Natural killer cell treated with Interleukin-12 subunit alpha and Interleukin-12 subunit beta and Interleukin-15 and Interleukin-18, amount 100 ng/mL, for 72 hours (primary cell): ENCODE measurements around the gene MICAL3. TPM values are rescaled to one million over a fixed set of nuclear protein-coding genes. Genes with fewer than 3 reads are reported as not detected.

Source experiments
- ATAC-seq, 2 donors: fragments of 150-1000 bp; cut with Tn5 transposase in 1 of 2; sonication (Bioruptor Pico), chemical (Tn5 transposase) in 1 of 2; 2 replicates each; pipeline ENCODE4 v1.10.0; 2021
- DNase-seq: peaks from one replicate; pipeline ENCODE4 v3.0.0; 2022; ENCODE audit warnings: low spot score
- H3K27ac Mint-ChIP-seq, 2 donors: 1 replicate in 1 of 2; 2 replicates in 1 of 2; pipeline ENCODE4 v1.8.0; 2022; ENCODE audit warnings: mixed read lengths in 2 of 2, mild to moderate bottlenecking in 1 of 2, moderate library complexity in 1 of 2
- H3K27me3 Mint-ChIP-seq, 2 donors: 1 replicate in 1 of 2; 2 replicates in 1 of 2; pipeline ENCODE4 v1.8.0; 2022; ENCODE audit warnings: mixed read lengths in 2 of 2
- H3K36me3 Mint-ChIP-seq: one replicate; pipeline ENCODE4 v1.8.0; 2022; ENCODE audit warnings: mixed read lengths
- H3K4me1 Mint-ChIP-seq, 2 donors: 1 replicate in 1 of 2; 2 replicates in 1 of 2; pipeline ENCODE4 v1.8.0; 2022; ENCODE audit warnings: low read depth in 2 of 2, mixed read lengths in 2 of 2, mild to moderate bottlenecking in 1 of 2
- H3K4me3 Mint-ChIP-seq: one replicate; pipeline ENCODE4 v1.8.0; 2022; ENCODE audit warnings: mixed read lengths
- H3K9me3 Mint-ChIP-seq: 2 replicates; pipeline ENCODE4 v1.8.0; 2022; ENCODE audit warnings: mixed read lengths
- total RNA-seq, 2 donors: library from RNA; stranded (reverse); gene quantifications; one replicate each; pipeline ENCODE4 v1.2.3, GENCODE V29; 2022

The MICAL3 gene
- total RNA-seq, 2 donors from 2014 or later: 52.7 to 62.1 TPM

DNA sequence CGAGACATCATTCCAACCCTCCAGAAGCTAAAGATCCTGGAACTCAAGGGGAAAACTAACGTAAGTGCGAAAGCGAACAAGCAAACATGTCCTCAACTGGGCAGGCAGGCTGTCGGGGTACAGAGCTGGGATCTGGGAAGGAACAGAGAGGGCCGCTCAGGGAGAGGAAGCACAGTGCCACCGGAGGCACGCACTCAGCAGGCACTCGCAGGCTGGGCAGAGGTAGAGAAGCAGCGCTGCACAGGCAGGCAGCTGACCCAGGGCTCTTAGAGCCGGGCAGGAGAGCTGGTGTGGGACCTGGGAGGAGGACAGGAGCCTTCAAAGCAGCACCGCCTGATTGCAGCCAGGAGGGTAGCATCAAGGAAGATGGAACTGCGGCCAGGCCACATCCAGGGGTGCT lies 62.2 kb downstream of the MICAL3 start:
- ATAC-seq (no peak), DNase-seq (peak; percentile 40)
- H3K4me3 Mint-ChIP-seq: no peak overlapping the region
- no peaks in the 10 kb centered on the region for H3K9me3 Mint-ChIP-seq
- no peaks in the 10 kb centered on the region for H3K36me3 Mint-ChIP-seq
- no peak overlapping the region for H3K27ac Mint-ChIP-seq
- H3K27me3 Mint-ChIP-seq: no peaks in the 10 kb centered on the region
- H3K4me1 Mint-ChIP-seq: peaks cover 10 to 33% of the 10 kb centered on the region in 2 donors

DNA sequence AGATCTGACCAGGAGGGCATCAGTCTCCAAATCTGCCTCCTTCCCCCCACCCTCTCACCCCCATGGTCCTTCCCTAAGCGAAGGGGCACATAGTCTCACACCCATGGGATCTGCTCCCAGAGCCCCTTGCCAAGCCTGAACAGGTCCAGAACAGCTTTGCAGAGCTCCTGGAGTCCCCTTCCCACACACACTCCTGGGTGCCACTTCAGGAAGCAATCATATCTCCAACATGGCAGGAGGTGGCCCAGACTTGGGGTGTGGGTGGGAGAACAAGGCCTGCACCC lies 63.0 kb downstream of the MICAL3 start:
- no peaks in the 10 kb centered on the region for H3K9me3 Mint-ChIP-seq
- ATAC-seq (no peak), DNase-seq (peak; percentile 51)
- H3K4me3 Mint-ChIP-seq: no peak overlapping the region
- peaks cover 7 to 28% of the 10 kb centered on the region in 2 donors for H3K4me1 Mint-ChIP-seq
- H3K27me3 Mint-ChIP-seq: no peaks in the 10 kb centered on the region
- H3K36me3 Mint-ChIP-seq: no peaks in the 10 kb centered on the region
- no peak overlapping the region for H3K27ac Mint-ChIP-seq

DNA sequence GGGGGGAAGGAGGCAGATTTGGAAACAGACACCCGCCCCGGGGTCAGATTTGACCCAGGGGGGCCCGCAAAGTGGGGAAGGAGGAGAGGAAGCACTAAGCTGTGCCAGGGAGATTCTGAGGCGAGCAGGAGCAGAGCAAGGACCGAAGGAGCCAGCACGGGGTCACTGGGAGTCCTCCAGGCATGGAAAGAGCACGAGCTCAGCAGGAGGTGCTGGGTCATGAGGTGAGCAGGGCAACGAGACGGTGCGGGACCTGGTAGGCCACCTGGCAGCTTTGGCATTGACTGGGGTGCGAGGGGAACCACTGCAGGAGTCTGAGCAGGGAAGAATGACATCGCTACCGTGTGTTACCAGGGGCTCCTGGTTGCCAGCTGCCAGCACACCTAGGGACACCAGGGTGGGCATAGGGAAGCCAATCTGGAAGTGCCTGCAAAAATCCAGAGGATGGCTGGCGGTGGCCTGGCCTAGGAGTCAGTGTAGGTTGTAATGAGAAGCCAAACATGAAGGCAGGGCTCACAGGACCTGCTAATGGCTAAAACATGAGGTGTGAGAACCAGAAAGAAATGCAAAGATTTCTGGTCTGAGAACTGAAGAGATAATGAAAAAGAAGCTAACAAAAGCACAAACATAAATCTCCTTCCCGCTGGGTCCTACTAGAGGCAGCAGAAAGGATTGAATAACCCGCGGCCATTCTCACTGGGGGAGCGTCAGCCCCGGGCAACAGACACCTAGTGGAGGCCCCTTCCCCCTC lies 63.5 kb downstream of the MICAL3 start:
- Mint-ChIP-seq H3K27me3 (no peaks in the 10 kb centered on the region), H3K4me1 (peaks cover 2 to 23% of the 10 kb centered on the region in 2 donors), H3K4me3 (no peak overlapping the region), H3K36me3 (no peaks in the 10 kb centered on the region), H3K27ac (no peak overlapping the region), H3K9me3 (no peaks in the 10 kb centered on the region)
- ATAC-seq (no peak), DNase-seq (peak; percentile 29)

DNA sequence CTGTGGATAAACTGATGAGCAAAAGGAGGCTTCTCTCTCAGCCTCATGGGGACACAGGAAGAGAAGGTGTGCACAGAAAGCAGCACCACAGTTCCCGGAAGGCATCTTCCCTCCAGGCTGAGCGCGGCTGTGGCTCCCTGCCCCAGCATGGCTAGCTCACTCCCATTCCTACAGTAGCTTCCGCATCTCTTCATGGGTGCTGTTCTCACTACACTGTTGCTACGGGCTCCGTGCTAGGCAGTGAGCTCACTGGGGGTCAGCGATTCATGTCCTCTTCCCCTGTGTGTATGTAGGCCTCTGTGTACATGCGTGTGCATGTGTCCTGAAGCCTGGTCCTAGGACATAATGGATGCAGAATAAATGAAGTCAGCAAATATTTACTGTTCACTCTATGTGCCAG lies 64.3 kb downstream of the MICAL3 start:
- Mint-ChIP-seq H3K36me3 (no peaks in the 10 kb centered on the region), H3K9me3 (no peaks in the 10 kb centered on the region), H3K27me3 (no peaks in the 10 kb centered on the region), H3K4me3 (no peak overlapping the region), H3K27ac (no peak overlapping the region), H3K4me1 (peaks cover 0 to 25% of the 10 kb centered on the region in 2 donors)
- no peak for DNase-seq
- peak in 1 of 2 donors; percentile 17 for ATAC-seq

DNA sequence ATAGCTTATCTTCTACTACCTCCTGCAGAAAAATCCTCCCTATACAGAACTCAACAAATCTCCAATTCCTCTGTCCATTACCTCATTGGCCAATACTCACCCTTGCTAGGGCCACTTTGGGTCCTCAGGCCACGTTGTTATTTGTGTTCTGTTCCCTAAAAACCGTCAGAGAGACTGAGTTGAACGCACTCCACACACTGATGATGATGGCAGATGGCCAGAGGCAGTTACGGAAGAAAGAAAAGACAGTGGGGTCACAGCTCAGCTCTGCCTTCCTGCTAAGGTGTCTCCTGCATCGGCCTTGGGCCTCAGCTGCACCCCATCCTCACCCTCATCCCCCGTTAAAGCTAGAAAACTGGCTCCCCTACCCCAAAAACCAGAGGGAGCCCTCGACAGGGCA lies 66.2 kb downstream of the MICAL3 start:
- Mint-ChIP-seq H3K9me3 (no peaks in the 10 kb centered on the region), H3K4me1 (peaks cover 0 to 25% of the 10 kb centered on the region in 2 donors), H3K27me3 (no peaks in the 10 kb centered on the region), H3K36me3 (no peaks in the 10 kb centered on the region), H3K4me3 (no peak overlapping the region), H3K27ac (no peak overlapping the region)
- no peak for DNase-seq
- ATAC-seq: no peak

DNA sequence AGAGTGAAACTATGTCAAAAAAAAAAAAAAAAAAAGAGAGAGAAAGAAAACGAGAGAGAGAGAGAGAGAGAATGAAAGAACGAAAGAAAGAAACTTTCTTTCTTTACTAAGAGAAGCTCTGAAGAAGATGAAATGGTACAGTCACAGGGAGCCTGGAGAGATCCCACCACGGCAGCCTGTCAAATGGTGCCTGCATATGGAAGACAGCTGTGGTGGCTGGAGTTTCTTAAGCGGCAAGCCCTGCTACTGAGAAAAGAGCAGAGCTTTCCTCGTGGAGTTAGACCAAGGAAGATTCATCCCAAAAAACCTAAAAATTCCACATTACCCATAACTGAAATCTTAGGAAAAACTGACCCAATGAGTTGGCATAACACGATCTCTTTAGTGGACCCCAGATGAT lies 66.7 kb downstream of the MICAL3 start:
- no peak for ATAC-seq
- Mint-ChIP-seq H3K9me3 (no peaks in the 10 kb centered on the region), H3K27me3 (no peaks in the 10 kb centered on the region), H3K4me3 (no peak overlapping the region), H3K4me1 (peaks cover 0 to 23% of the 10 kb centered on the region in 2 donors), H3K27ac (no peak overlapping the region), H3K36me3 (no peaks in the 10 kb centered on the region)
- DNase-seq: no peak

DNA sequence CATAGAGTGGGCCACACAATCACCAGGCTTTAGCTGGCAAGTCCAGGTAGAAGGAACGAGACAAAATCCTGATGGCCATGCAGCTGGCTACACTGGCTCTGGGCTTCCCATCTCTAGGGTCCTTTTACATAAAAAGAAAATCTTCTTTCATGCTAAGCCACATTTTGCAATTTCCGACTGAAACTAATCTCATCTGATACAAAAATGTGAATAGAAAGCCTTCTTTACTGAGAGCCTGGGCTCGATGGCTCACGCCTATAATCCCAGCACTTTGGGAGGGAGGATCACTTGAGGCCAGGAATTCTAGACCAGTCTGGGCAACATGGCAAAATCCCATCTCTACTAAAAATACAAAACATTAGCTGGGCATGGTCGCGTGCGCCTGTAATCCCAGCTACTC lies 67.2 kb downstream of the MICAL3 start:
- Mint-ChIP-seq H3K4me1 (peaks cover 0 to 25% of the 10 kb centered on the region in 2 donors), H3K27me3 (no peaks in the 10 kb centered on the region), H3K9me3 (no peaks in the 10 kb centered on the region), H3K36me3 (no peaks in the 10 kb centered on the region), H3K27ac (no peak overlapping the region), H3K4me3 (no peak overlapping the region)
- DNase-seq (no peak), ATAC-seq (no peak)

DNA sequence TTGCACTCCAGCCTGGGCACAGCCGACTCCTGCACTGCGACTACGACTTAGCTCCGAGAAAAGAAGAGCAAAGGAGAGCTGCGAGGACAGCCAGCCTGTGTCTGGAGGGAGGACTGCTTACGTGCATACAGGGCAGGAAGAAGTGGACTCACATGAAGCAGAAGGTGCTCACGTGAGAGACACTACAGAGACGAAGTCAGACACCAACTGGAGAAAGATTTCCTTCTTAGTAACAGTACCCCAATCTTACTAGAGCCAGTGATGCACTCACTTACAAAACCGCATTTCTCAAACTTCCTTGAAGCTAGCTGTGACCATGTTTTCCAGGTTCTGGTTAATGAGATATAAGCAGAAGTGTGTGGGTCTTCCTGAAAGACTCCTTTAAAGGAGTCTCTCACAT lies 67.7 kb downstream of the MICAL3 start:
- Mint-ChIP-seq H3K27ac (no peak overlapping the region), H3K4me3 (no peak overlapping the region), H3K27me3 (no peaks in the 10 kb centered on the region), H3K36me3 (no peaks in the 10 kb centered on the region), H3K9me3 (no peaks in the 10 kb centered on the region), H3K4me1 (peaks cover 0 to 21% of the 10 kb centered on the region in 2 donors)
- DNase-seq (no peak), ATAC-seq (no peak)

DNA sequence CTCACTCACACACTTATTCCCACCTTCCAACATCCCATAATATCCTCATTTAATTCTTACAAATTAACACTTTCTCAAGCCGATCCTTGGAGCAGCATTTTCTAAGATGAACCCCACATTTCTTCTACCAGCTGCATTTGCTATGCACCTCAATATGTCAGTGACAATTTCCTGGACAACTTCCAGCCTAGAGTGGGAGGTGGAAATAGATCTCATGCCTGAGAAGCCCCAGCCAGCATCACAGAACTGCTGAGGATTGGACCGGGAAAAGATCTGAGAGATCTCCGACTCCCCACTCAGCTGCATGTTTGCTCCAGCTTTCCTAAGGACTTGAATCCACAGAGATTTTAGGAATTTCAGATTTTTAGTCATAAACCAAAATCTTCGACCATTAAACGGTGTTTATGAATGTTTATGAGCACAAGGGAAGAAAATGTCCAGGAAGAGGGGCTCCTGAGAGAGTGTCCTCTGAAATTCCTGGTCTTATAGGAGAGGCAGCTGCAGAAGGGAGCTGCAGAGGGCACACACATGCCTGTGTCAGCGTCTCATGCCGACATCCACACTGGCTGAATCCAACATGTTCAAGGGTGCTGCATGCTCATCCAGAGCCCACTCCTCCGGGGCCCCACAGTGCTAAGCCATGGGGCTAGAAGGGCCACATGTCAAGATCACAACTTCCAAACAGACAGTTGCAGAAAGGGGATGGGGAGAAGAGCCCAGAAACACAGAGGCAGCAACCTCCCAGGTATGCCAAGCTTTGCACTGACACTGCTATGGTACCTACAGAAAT lies 68.6 kb downstream of the MICAL3 start:
- H3K36me3 Mint-ChIP-seq: no peaks in the 10 kb centered on the region

DNA sequence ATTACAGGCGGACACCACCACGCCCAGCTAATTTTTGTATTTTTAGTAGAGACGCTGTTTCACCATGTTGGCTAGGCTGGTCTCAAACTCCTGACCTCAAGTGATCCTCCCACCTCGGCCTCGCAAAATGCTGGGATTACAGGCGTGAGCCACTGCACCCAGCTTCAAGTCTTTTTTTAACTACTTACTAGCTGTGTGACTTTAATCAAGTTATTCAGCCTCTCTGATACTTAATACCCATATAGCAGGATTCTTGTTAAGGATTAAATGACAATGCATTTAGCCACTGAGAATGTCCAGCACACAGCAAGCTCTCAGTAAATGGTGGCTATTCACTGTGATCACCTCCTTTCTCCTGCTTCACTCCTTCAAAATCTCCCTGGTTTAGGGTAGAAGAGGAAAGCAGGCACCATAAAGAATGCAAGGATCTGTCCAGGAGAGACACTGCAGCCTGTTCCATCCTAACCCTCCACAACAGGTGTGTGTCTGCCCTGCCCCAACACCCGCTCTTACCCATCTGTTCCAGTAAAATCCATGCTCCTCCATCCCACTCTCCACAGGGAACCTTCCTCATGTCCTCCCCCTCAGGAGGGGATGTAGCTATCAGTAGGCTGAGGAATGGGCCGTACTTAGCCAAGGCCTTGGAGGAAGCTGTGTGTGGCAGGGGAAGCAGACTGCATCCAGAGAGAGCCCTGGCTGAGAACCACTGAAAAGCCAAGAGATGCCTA lies 69.3 kb downstream of the MICAL3 start:
- H3K4me3 Mint-ChIP-seq: no peak overlapping the region
- no peaks in the 10 kb centered on the region for H3K9me3 Mint-ChIP-seq
- H3K36me3 Mint-ChIP-seq: no peaks in the 10 kb centered on the region
- DNase-seq: no peak
- peaks cover 6 to 24% of the 10 kb centered on the region in 2 donors for H3K4me1 Mint-ChIP-seq
- H3K27ac Mint-ChIP-seq: no peak overlapping the region
- no peak for ATAC-seq
- H3K27me3 Mint-ChIP-seq: no peaks in the 10 kb centered on the region

More for the DNA sequence above, 68.6 kb downstream of the MICAL3 start:
- H3K27me3 Mint-ChIP-seq: no peaks in the 10 kb centered on the region
- no peak overlapping the region for H3K27ac Mint-ChIP-seq
- H3K9me3 Mint-ChIP-seq: no peaks in the 10 kb centered on the region
- DNase-seq (no peak), ATAC-seq (no peak)
- H3K4me3 Mint-ChIP-seq: no peak overlapping the region
- peaks cover 6 to 27% of the 10 kb centered on the region in 2 donors for H3K4me1 Mint-ChIP-seq

DNA sequence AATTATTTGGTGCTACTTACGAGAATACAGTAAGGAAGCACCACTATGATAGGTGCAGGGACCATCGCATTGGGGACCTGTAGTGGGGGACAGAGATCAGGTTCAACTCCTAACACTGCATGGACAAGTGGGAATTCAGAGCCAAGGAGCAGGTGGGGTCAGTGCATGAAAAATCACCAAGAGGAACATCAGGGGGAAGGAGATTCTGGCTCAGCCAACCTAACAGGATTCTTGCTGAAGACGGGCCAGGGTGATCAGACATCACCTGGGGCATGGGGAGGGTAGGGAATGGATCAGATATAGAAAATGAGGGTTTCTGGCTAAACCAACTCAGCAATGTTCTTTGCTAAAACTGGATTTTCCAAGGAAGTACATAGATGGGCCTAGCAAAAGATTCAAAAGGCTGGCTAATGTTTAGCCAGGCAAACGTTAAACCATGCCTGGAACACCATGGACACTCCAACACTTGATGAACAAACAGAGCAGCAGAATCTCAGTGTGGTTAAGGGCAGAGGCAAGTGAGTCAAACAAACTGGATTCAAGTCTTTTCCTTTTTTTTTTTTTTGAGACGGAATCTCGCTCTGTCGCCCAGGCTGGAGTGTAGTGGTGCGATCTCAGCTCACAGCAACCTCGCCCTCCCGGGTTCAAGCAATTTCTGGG lies 70.0 kb downstream of the MICAL3 start:
- H3K9me3 Mint-ChIP-seq: no peaks in the 10 kb centered on the region
- DNase-seq: no peak
- H3K4me3 Mint-ChIP-seq: no peak overlapping the region
- H3K4me1 Mint-ChIP-seq: peaks cover 6 to 26% of the 10 kb centered on the region in 2 donors
- H3K27ac Mint-ChIP-seq: peak overlapping the region in 1 of 2 donors; percentile 30
- no peak for ATAC-seq
- no peaks in the 10 kb centered on the region for H3K27me3 Mint-ChIP-seq
- no peaks in the 10 kb centered on the region for H3K36me3 Mint-ChIP-seq

DNA sequence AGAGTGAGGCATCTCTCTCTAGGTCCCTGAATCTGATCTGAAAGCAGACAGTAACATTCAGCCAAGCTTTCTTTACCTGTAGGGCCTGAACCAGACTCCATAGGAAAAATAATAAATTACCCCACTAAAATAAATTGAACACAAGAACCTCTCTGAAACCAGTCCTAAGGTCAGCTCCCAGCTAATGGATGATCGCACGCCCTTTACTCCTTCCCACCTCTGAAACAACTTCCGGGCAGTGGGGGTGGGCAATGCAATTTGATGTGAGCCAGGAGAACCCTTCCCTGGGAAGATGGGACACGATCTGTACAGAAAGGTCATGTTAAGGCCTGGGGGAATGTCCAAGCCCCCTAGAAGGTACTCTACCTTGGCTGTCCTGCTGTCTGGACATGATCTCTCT lies 71.2 kb downstream of the MICAL3 start:
- H3K4me3 Mint-ChIP-seq: no peak overlapping the region
- peaks cover 6 to 24% of the 10 kb centered on the region in 2 donors for H3K4me1 Mint-ChIP-seq
- H3K27ac Mint-ChIP-seq: no peak overlapping the region
- ATAC-seq (no peak), DNase-seq (no peak)
- H3K36me3 Mint-ChIP-seq: no peaks in the 10 kb centered on the region
- H3K9me3 Mint-ChIP-seq: no peaks in the 10 kb centered on the region
- H3K27me3 Mint-ChIP-seq: no peaks in the 10 kb centered on the region

DNA sequence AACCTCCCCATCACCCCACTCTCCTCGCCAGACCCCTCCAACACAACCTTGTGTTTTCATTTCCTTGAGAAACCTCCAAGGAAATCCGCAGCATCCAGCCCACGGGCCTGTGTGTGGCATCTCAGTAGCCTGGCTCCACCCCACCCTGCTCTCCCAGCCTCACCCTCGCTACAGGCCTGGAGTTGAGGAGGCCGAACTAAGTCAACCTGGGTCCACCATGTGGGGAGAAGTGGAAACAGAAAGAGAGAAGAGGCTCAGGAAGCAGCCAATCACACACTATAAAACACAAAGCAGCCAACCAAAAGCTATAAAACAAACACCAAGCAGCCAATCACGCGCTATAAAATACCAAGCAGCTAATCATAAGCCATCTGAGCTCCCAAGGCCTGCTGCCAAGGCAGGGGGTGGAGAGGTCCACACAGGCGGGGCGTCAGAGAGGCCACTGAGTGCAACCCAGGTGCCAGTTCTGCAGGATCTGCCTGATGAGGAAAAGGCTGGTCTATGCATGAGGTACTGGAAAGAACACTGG lies 72.0 kb downstream of the MICAL3 start:
- H3K36me3 Mint-ChIP-seq: no peaks in the 10 kb centered on the region
- ATAC-seq (no peak), DNase-seq (no peak)
- no peak overlapping the region for H3K27ac Mint-ChIP-seq
- H3K4me1 Mint-ChIP-seq: peaks cover 6 to 20% of the 10 kb centered on the region in 2 donors
- H3K27me3 Mint-ChIP-seq: no peaks in the 10 kb centered on the region
- H3K4me3 Mint-ChIP-seq: no peak overlapping the region
- no peaks in the 10 kb centered on the region for H3K9me3 Mint-ChIP-seq
